GM21576 (cell line): ENCODE data around the gene GRIK2.
"Not testable (repeated sequence)": the region's sequence is repeated elsewhere in the genome, so short reads cannot be mapped to it uniquely, and the experiment has no call there.

Experiments
- ATAC-seq: cut with Tn5 transposase; IDR thresholded peaks from one replicate; pipeline ENCODE4 v1.9.1; 2021; ENCODE audit warnings: mild to moderate bottlenecking, moderate library complexity; ENCODE audit not compliant: unreplicated experiment

Gene GRIK2

GRCh38 chr6:101956961-101957360 is 563.5 kb downstream of the GRIK2 start:
- no peak for ATAC-seq

- ATAC-seq: no peak
Observed at GRCh38 chr6:101961357-101961756, 567.8 kb downstream of the GRIK2 start.

GRCh38 chr6:101980924-101981323 is 587.4 kb downstream of the GRIK2 start:
- ATAC-seq: no peak

- ATAC-seq: no peak
Observed at GRCh38 chr6:101986476-101986875, 593.0 kb downstream of the GRIK2 start.

GRCh38 chr6:101992286-101992685 is 598.8 kb downstream of the GRIK2 start:
- no peak for ATAC-seq

- ATAC-seq: no peak
Observed at GRCh38 chr6:101994521-101994920, 601.0 kb downstream of the GRIK2 start.

- no peak for ATAC-seq
Observed at GRCh38 chr6:102015431-102015830, 621.9 kb downstream of the GRIK2 start.

GRCh38 chr6:102022281-102022680 is 628.8 kb downstream of the GRIK2 start:
- no peak for ATAC-seq

GRCh38 chr6:102022803-102023202 is 629.3 kb downstream of the GRIK2 start:
- no peak for ATAC-seq

- no peak for ATAC-seq
Observed at GRCh38 chr6:102023977-102024657, 630.6 kb downstream of the GRIK2 start.

- no peak for ATAC-seq
Observed at GRCh38 chr6:102026649-102027048, 633.1 kb downstream of the GRIK2 start.

- ATAC-seq: no peak
Observed at GRCh38 chr6:102028176-102028575, 634.7 kb downstream of the GRIK2 start.

GRCh38 chr6:102038964-102039363 is 645.5 kb downstream of the GRIK2 start:
- no peak for ATAC-seq

GRCh38 chr6:102039441-102039840 is 645.9 kb downstream of the GRIK2 start:
- ATAC-seq: no peak

GRCh38 chr6:102051001-102051400 is 657.5 kb downstream of the GRIK2 start:
- ATAC-seq: no peak

GRCh38 chr6:102051720-102052119 is 658.2 kb downstream of the GRIK2 start:
- ATAC-seq: no peak

- no peak for ATAC-seq
Observed at GRCh38 chr6:102064142-102064541, 670.6 kb downstream of the GRIK2 start.

GRCh38 chr6:102066301-102066700 is 672.8 kb downstream of the GRIK2 start:
- no peak for ATAC-seq

- ATAC-seq: no peak
Observed at GRCh38 chr6:102068349-102068929, 674.9 kb downstream of the GRIK2 start.

GRCh38 chr6:102075539-102075938 is 682.0 kb downstream of the GRIK2 start:
- ATAC-seq: no peak

- ATAC-seq: no peak
Observed at GRCh38 chr6:102085257-102085656, 691.7 kb downstream of the GRIK2 start.

- ATAC-seq: not testable (repeated sequence)
Observed at GRCh38 chr6:102088160-102088559, 694.7 kb downstream of the GRIK2 start.

- no peak for ATAC-seq
Observed at GRCh38 chr6:102114402-102114801, 720.9 kb downstream of the GRIK2 start.
